GM23338 (cell line): ENCODE data around the gene CCDC97. TPM values are rescaled to one million over a fixed set of nuclear protein-coding genes. Genes with fewer than 3 reads are reported as not detected.

Experiments used
- ATAC-seq: fragments of 200-7000 bp; cut with Tn5 transposase; 3 replicates; pipeline ENCODE4 v1.9.1; 2020
- DNase-seq: peaks from one replicate; pipeline ENCODE4 v3.0.0-alpha.2; 2015; ENCODE audit warnings: low spot score
- H2AFZ ChIP-seq: fragments of 200-600 bp; sonication (generic); 2 replicates; pipeline ENCODE4 v1.8.0; 2016; ENCODE audit warnings: antibody characterized with exemption, mild to moderate bottlenecking, moderate library complexity
- H3F3A ChIP-seq: fragments of 200-600 bp; sonication (generic); replicated peaks from 2 replicates; pipeline ENCODE4 v1.8.0; 2017; ENCODE audit warnings: antibody characterized with exemption, mixed run types, low read depth
- H3K27ac ChIP-seq: fragments of 200-600 bp; sonication (generic); 2 replicates; pipeline ENCODE4 v1.6.1; 2016; ENCODE audit warnings: low read depth
- H3K27me3 ChIP-seq: fragments of 200-600 bp; sonication (generic); 2 replicates; pipeline ENCODE4 v1.8.0; 2016; ENCODE audit warnings: mild to moderate bottlenecking, mixed run types, moderate library complexity; ENCODE audit not compliant: insufficient read depth
- H3K36me3 ChIP-seq: fragments of 200-600 bp; sonication (generic); 2 replicates; pipeline ENCODE4 v1.8.0; 2016; ENCODE audit warnings: mild to moderate bottlenecking; ENCODE audit not compliant: insufficient read depth
- H3K4me1 ChIP-seq: fragments of 200-600 bp; sonication (generic); 2 replicates; pipeline ENCODE4 v1.8.0; 2016; ENCODE audit warnings: mild to moderate bottlenecking, moderate library complexity; ENCODE audit not compliant: insufficient read depth
- H3K4me2 ChIP-seq: fragments of 200-600 bp; sonication (generic); 2 replicates; pipeline ENCODE4 v1.7.1; 2017; ENCODE audit warnings: mixed run types
- H3K4me3 ChIP-seq: fragments of 200-600 bp; sonication (generic); 2 replicates; pipeline ENCODE4 v1.6.1; 2016; ENCODE audit warnings: mixed run types
- H3K79me2 ChIP-seq: fragments of 200-600 bp; sonication (generic); replicated peaks from 2 replicates; pipeline ENCODE4 v1.8.0; 2017; ENCODE audit warnings: mild to moderate bottlenecking; ENCODE audit not compliant: insufficient read depth
- H3K9me2 ChIP-seq: fragments of 200-600 bp; sonication (generic); 2 replicates; pipeline ENCODE4 v1.8.0; 2017; ENCODE audit not compliant: insufficient read depth
- H4K20me1 ChIP-seq: fragments of 200-600 bp; sonication (generic); replicated peaks from 2 replicates; pipeline ENCODE4 v1.8.0; 2017; ENCODE audit warnings: mild to moderate bottlenecking; ENCODE audit not compliant: insufficient read depth
- H3K27ac Mint-ChIP-seq: 2 replicates; pipeline ENCODE4 v1.8.0; 2020; ENCODE audit warnings: inconsistent platforms, mild to moderate bottlenecking, moderate library complexity, mixed read lengths
- H3K27me3 Mint-ChIP-seq: 3 replicates; pipeline ENCODE4 v1.8.0; 2022; ENCODE audit warnings: low read depth, mild to moderate bottlenecking, moderate library complexity, mixed read lengths, inconsistent platforms; ENCODE audit not compliant: insufficient read depth, poor library complexity
- H3K36me3 Mint-ChIP-seq: 3 replicates; pipeline ENCODE4 v1.8.0; 2021; ENCODE audit warnings: low read depth, mild to moderate bottlenecking, inconsistent platforms, moderate library complexity, mixed read lengths
- H3K4me1 Mint-ChIP-seq: 3 replicates; pipeline ENCODE4 v1.8.0; 2020; ENCODE audit warnings: mild to moderate bottlenecking, inconsistent platforms, mixed read lengths
- H3K4me3 Mint-ChIP-seq: 3 replicates; pipeline ENCODE4 v1.8.0; 2021; ENCODE audit warnings: moderate library complexity, mild to moderate bottlenecking, inconsistent platforms, mixed read lengths
- H3K9me3 Mint-ChIP-seq: 3 replicates; pipeline ENCODE4 v1.8.0; 2020; ENCODE audit warnings: moderate library complexity, mild to moderate bottlenecking, inconsistent platforms, mixed read lengths
- CREB1 ChIP-seq: fragments of 250-450 bp; sonication (Bioruptor Pico); IDR thresholded peaks from 2 replicates; pipeline ENCODE4 v1.5.0; 2020; ENCODE audit warnings: low read depth, mild to moderate bottlenecking, moderate library complexity
- EZH2 ChIP-seq: fragments of 200-600 bp; sonication (generic); IDR thresholded peaks from one replicate; pipeline ENCODE4 v1.8.0; 2017; ENCODE audit warnings: antibody characterized with exemption, mild to moderate bottlenecking, low read depth; ENCODE audit not compliant: unreplicated experiment
- POLR2AphosphoS5 ChIP-seq: IDR thresholded peaks from 2 replicates; pipeline ENCODE4 v1.6.1; 2016; ENCODE audit warnings: antibody characterized with exemption, low read depth
- STAT1 ChIP-seq: IDR thresholded peaks from one replicate; pipeline ENCODE4 v1.6.1; 2016; ENCODE audit warnings: antibody characterized with exemption; ENCODE audit not compliant: unreplicated experiment
- ZNF114 ChIP-seq: fragments of 250-450 bp; sonication (Bioruptor Pico); IDR thresholded peaks from 2 replicates; pipeline ENCODE4 v1.5.0; 2020; ENCODE audit warnings: mild to moderate bottlenecking, moderate library complexity
- ZNF331 ChIP-seq: fragments of 250-450 bp; sonication (Bioruptor Pico); IDR thresholded peaks from 2 replicates; pipeline ENCODE4 v1.5.0; 2020; ENCODE audit warnings: low read depth, mild to moderate bottlenecking, moderate library complexity
- polyA plus RNA-seq: library from polyadenylated mRNA; unstranded; fragments of >200 nt; fragmentation: Nextera tagmentation; extraction: Ambion mirVana; gene quantifications from 2 replicates; pipeline ENCODE4 v1.2.1, GENCODE V29; 2016
- total RNA-seq: library from RNA; depleted of rRNA; stranded (reverse); fragments of >200 nt; shearing (Covaris generic); gene quantifications from 2 replicates; pipeline ENCODE4 v1.2.3, GENCODE V29; 2014
- TF ChIP-seq, protein P1 (sequence below): fragments of 250-450 bp; sonication (Bioruptor Pico); IDR thresholded peaks from 2 replicates; pipeline ENCODE4 v1.5.0; 2020; ENCODE audit warnings: mild to moderate bottlenecking, moderate library complexity

CCDC97 gene
- total and polyA plus RNA-seq, 2 experiments from 2014 or later = 8.0 to 11.0 TPM

DNA sequence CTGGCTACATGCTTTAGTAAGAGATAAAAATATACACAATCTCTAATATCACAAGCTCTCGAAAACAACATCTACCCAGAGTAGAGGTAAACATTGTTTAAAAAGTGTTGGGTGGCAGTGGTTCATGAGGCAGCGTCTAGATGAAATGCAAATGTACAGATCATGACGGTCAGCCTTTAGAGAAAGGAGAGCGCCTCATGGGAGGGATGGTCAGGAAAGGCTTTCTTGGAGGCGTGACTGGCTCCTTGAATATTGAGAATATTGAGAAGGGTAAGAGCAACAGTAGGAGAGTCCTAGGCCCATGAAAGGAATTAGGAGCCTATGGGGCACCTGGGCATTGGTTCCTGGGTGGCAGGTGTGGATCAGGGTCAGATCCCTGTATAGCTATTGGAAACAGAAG is 35.2 kb upstream of the CCDC97 start (continued):
- TF ChIP-seq, protein P1, sequence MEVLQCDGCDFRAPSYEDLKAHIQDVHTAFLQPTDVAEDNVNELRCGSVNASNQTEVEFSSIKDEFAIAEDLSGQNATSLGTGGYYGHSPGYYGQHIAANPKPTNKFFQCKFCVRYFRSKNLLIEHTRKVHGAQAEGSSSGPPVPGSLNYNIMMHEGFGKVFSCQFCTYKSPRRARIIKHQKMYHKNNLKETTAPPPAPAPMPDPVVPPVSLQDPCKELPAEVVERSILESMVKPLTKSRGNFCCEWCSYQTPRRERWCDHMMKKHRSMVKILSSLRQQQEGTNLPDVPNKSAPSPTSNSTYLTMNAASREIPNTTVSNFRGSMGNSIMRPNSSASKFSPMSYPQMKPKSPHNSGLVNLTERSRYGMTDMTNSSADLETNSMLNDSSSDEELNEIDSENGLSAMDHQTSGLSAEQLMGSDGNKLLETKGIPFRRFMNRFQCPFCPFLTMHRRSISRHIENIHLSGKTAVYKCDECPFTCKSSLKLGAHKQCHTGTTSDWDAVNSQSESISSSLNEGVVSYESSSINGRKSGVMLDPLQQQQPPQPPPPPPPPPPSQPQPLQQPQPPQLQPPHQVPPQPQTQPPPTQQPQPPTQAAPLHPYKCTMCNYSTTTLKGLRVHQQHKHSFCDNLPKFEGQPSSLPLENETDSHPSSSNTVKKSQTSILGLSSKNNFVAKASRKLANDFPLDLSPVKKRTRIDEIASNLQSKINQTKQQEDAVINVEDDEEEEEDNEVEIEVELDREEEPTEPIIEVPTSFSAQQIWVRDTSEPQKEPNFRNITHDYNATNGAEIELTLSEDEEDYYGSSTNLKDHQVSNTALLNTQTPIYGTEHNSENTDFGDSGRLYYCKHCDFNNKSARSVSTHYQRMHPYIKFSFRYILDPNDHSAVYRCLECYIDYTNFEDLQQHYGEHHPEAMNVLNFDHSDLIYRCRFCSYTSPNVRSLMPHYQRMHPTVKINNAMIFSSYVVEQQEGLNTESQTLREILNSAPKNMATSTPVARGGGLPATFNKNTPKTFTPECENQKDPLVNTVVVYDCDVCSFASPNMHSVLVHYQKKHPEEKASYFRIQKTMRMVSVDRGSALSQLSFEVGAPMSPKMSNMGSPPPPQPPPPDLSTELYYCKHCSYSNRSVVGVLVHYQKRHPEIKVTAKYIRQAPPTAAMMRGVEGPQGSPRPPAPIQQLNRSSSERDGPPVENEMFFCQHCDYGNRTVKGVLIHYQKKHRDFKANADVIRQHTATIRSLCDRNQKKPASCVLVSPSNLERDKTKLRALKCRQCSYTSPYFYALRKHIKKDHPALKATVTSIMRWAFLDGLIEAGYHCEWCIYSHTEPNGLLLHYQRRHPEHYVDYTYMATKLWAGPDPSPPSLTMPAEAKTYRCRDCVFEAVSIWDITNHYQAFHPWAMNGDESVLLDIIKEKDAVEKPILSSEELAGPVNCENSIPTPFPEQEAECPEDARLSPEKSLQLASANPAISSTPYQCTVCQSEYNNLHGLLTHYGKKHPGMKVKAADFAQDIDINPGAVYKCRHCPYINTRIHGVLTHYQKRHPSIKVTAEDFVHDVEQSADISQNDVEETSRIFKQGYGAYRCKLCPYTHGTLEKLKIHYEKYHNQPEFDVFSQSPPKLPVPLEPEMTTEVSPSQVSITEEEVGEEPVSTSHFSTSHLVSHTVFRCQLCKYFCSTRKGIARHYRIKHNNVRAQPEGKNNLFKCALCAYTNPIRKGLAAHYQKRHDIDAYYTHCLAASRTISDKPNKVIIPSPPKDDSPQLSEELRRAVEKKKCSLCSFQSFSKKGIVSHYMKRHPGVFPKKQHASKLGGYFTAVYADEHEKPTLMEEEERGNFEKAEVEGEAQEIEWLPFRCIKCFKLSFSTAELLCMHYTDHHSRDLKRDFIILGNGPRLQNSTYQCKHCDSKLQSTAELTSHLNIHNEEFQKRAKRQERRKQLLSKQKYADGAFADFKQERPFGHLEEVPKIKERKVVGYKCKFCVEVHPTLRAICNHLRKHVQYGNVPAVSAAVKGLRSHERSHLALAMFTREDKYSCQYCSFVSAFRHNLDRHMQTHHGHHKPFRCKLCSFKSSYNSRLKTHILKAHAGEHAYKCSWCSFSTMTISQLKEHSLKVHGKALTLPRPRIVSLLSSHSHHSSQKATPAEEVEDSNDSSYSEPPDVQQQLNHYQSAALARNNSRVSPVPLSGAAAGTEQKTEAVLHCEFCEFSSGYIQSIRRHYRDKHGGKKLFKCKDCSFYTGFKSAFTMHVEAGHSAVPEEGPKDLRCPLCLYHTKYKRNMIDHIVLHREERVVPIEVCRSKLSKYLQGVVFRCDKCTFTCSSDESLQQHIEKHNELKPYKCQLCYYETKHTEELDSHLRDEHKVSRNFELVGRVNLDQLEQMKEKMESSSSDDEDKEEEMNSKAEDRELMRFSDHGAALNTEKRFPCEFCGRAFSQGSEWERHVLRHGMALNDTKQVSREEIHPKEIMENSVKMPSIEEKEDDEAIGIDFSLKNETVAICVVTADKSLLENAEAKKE (CRISPR knock-in tag) = no peak
- no peak for TF ChIP-seq ZNF331 (CRISPR knock-in tag)
- no peak for TF ChIP-seq STAT1
- TF ChIP-seq POLR2AphosphoS5 = no peak
- TF ChIP-seq ZNF114 (CRISPR knock-in tag) = no peak

DNA sequence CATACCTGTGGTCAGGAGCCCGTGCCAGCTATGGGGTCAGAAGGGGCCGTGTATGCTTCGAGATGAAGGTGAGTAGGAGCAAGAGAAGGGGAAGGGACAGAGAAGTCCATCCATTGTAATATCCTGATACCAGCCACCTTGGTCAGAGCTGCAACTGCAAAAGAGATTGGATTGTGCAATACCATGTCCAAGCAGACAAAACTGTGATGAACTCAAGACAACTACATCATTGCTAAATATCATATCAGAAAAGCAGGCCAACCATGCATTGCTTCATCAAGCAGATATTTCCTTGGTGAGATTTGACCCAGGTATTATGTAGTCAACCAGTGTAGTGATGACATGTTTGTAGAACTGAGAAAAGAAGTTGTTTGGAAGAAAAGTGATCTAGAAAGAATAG is 33.7 kb upstream of the CCDC97 start:
- peaks cover 6% of the 10 kb centered on the region for H3K79me2 ChIP-seq
- DNase-seq (no peak), ATAC-seq (no peak)
- no peaks in the 10 kb centered on the region for H3K9me2 ChIP-seq
- H3K4me1 Mint-ChIP-seq = no peaks in the 10 kb centered on the region
- H4K20me1 ChIP-seq = peaks cover 54% of the 10 kb centered on the region
- H3K9me3 Mint-ChIP-seq = no peaks in the 10 kb centered on the region; the same call in 2 of the 3 replicates
- no peak overlapping the region for H2AFZ ChIP-seq
- H3K27me3 Mint-ChIP-seq = peaks cover 4% of the 10 kb centered on the region
- H3K27me3 ChIP-seq = no peaks in the 10 kb centered on the region
- TF ChIP-seq EZH2 = no peak
- TF ChIP-seq, protein P1 (CRISPR knock-in tag) = no peak
- no peak for TF ChIP-seq CREB1 (CRISPR knock-in tag)
- H3K27ac Mint-ChIP-seq = no peak overlapping the region
- peaks cover 51% of the 10 kb centered on the region for H3F3A ChIP-seq
- no peak overlapping the region for H3K4me2 ChIP-seq
- no peak overlapping the region for H3K4me3 Mint-ChIP-seq
- H3K36me3 Mint-ChIP-seq = peaks cover 100% of the 10 kb centered on the region
- H3K4me1 ChIP-seq = no peaks in the 10 kb centered on the region
- H3K4me3 ChIP-seq = no peak overlapping the region
- peaks cover 96% of the 10 kb centered on the region for H3K36me3 ChIP-seq
- no peak overlapping the region for H3K27ac ChIP-seq
